Hepatocyte (in vitro differentiated cells): Measurements from ENCODE around the gene GPR161.

Source experiments
- CTCF ChIP-seq: fragments of 200-600 bp; sonication (generic); IDR thresholded peaks from 2 replicates; pipeline ENCODE4 v1.5.1; 2016; ENCODE audit warnings: antibody characterized with exemption, mild to moderate bottlenecking; ENCODE audit not compliant: poor library complexity
- EZH2 ChIP-seq: fragments of 200-600 bp; sonication (generic); IDR thresholded peaks from 2 replicates; pipeline ENCODE4 v1.6.1; 2016; ENCODE audit warnings: antibody characterized with exemption, mild to moderate bottlenecking, borderline replicate concordance
- EZH2phosphoT487 ChIP-seq: fragments of 200-600 bp; sonication (generic); IDR thresholded peaks from one replicate; pipeline ENCODE4 v1.6.1; 2018; ENCODE audit warnings: antibody characterized with exemption, mild to moderate bottlenecking, low read depth, moderate library complexity; ENCODE audit not compliant: unreplicated experiment, severe bottlenecking

- TF ChIP-seq CTCF = peak; percentile 52
- TF ChIP-seq EZH2phosphoT487 = no peak
- TF ChIP-seq EZH2 = no peak
These were observed 42.1 kb upstream of the GPR161 start, which contains the start of gene TIPRL for GRCh38 chr1:168178638-168179437.
